CD4-positive, alpha-beta T cell treated with Interleukin-6 at 100 ng/mL for 8 hours (primary cell): Measurements from ENCODE around the gene LRRC27.
"Not testable (repeated sequence)": the region's sequence is repeated elsewhere in the genome, so short reads cannot be mapped to it uniquely, and the experiment has no call there.

Experiments
- DNase-seq: peaks from one replicate; pipeline ENCODE4 v3.0.0-alpha.2; 2020; ENCODE audit warnings: mixed read lengths, low spot score

The LRRC27 gene

GRCh38 chr10:132314881-132315280, 17.1 kb upstream of the LRRC27 start:
- DNase-seq = not testable (repeated sequence)

- no peak for DNase-seq
Observed at GRCh38 chr10:132316133-132316532, 15.9 kb upstream of the LRRC27 start.

GRCh38 chr10:132317477-132317876, 14.5 kb upstream of the LRRC27 start:
- not testable (repeated sequence) for DNase-seq

- DNase-seq = no peak
Observed at GRCh38 chr10:132319853-132320653, 11.9 kb upstream of the LRRC27 start.

- DNase-seq = no peak
Observed at GRCh38 chr10:132320654-132321469, 11.1 kb upstream of the LRRC27 start.

- no peak for DNase-seq
Observed at GRCh38 chr10:132321726-132322125, 10.3 kb upstream of the LRRC27 start.

DNA sequence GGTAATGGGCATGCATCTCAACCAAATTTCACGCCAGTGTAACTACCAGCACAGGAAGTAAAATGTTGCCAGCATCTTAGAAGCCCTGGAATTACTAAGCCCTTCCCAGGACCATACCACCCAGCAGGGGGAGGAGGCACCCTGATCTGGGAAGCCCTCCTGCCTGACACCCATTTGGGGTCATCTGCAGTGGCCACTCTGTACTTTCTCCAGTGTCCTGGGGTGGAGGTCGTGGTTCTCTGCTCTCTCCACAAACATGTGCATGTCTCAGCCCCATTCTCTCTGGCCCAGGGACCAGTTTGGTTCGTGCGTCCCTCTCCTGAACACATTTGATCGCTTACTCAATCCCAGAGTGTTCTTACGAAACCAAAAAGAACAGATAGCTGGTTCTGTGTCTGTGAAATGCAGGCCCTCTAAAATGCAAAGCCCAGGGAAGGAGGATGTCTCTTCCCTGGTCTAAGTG, 9.4 kb upstream of the LRRC27 start:
- DNase-seq = no peak

DNA sequence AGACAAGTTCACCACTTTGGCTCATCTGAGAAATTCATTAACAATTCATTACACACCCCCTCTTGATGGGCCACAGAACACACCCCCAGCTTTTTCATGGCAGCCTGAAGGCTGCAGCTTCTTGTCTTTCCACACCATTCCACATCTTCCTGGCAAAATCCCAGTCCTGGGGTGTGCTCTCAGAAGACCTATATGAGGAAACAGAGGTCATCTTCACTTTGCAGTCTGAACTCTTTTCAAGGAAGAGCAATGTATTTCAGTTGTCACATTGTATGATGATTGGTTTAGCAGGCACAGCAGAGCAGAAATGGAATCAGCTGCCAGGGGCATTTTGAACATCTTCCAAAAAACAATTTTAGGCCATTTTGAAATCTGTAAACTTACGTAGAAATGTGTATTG, 7.8 kb upstream of the LRRC27 start:
- no peak for DNase-seq

GRCh38 chr10:132326344-132326889, 5.6 kb upstream of the LRRC27 start:
- DNase-seq = no peak

- DNase-seq = no peak
Observed at GRCh38 chr10:132326925-132327324, 5.1 kb upstream of the LRRC27 start.

- no peak for DNase-seq
Observed at GRCh38 chr10:132328106-132328505, 3.9 kb upstream of the LRRC27 start.

GRCh38 chr10:132328738-132329137, 3.3 kb upstream of the LRRC27 start:
- DNase-seq = no peak

DNA sequence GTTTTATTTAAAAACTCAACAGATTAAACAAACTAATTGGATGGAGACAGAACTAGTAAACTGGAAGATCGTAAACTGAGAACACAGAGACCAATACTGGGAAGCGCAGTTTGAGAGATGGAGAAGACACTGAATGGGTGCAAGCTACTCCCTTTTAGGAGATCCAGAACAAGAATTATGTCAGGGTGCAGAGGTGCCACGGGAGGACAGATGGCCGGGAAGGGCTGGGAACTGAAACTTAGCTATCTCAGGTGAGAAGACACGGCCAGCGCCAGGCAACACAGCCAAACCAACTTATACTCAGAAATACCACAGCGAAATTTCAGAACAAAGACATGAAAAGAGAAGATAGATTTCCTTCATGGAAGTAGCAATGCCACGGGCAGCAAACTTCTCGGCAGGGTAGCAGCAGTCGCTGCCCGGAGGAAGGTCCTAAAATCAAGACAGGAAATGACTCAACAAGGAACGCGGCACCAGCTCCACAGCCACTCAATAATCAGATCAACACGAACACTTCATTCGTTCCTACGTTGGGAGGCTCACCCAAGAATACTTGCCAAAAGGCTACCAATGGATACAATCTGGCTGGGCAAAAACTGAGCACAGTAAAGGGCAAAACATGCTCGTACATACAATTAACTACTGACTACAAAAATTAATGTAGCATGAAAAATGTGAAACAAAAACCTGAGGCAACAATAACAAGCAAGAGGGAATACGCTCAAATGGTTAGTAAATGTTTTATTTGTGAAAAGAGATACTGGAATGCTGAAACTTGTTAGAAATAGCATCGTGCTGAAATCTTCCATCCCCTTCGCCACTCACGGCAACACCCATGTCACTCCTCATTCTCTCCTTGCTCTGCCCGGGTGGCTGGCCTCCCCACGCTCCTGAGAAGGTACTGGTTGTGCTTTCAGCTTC, 2.2 kb upstream of the LRRC27 start:
- peak; percentile 37 for DNase-seq

DNA sequence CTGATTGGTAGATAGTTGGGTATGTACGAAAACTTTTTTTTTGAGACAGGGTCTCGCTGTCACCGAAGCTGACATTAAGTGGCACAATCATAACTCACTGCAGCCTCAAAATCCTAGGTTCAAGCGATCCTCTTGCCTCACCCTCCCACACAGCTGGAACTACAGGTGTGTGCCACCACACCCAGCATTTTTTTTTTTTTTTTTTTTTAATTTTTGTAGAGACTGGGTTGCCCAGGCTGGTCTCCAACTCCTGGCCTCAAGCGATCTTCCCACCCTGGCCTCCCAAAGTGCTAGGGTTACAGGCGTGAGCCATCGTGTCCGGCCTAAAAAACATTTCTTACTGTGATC, 1.5 kb upstream of the LRRC27 start:
- DNase-seq = no peak

DNA sequence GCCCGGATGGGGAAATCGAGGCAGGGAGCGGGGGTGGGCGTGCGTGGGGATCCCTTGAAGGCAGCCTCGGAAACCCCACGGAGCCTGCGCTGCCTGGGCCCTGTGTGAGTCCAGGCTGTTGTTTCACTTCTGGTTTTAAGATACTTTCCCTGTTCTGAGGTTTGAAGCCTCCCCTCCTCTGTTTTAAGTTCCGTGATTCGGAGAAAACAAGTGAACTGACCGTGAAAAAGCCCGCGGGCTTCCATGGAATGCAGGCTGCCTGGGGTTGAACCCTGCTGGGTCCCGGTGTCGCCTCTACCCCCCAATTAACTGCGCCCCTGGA, 401 bp downstream of the LRRC27 start:
- no peak for DNase-seq

DNA sequence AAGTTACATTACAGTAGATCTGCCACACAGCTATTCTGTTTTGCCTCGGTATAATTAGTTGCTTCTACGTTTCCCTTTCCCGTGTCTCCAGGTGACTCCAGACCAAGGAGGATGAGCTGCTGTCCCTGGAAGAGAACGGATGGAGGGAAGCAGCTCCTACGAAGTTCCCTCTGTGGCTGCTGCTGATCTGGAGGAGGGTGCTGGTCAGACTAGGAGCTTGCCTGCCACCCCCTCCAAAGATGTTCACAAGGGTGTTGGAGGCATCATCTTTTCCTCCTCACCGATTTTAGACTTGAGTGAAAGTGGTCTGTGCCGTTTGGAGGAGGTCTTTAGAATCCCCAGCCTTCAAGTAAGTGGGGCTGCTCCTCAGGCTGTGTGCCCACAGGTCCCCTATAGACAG, 1.4 kb downstream of the LRRC27 start:
- DNase-seq = no peak

DNA sequence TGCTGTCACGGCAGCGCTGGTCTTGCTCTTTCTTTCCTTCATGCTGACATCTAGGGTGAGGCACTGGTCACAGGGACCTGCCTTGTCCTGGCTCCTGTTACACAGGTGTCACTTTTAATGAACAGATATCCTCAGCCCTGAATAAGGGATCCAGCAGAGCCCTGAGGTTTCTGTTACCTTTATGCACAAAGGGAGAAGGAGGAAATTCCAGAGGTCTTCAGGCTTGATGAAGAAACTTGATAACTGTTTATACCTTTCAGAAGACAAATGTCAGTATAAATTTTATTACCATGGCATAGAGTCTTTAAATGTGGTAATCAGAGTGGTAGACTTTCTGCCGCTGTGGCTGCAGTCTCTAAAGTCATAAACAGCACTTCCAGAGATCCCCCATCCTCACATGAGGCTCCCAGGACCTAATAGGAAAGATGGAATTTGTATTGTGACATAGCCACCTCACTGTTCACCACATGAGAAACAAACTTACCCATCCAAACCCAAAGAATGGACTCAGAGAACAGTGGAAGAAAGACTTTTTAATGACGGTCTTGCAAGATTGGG, 2.7 kb downstream of the LRRC27 start:
- DNase-seq = no peak

DNA sequence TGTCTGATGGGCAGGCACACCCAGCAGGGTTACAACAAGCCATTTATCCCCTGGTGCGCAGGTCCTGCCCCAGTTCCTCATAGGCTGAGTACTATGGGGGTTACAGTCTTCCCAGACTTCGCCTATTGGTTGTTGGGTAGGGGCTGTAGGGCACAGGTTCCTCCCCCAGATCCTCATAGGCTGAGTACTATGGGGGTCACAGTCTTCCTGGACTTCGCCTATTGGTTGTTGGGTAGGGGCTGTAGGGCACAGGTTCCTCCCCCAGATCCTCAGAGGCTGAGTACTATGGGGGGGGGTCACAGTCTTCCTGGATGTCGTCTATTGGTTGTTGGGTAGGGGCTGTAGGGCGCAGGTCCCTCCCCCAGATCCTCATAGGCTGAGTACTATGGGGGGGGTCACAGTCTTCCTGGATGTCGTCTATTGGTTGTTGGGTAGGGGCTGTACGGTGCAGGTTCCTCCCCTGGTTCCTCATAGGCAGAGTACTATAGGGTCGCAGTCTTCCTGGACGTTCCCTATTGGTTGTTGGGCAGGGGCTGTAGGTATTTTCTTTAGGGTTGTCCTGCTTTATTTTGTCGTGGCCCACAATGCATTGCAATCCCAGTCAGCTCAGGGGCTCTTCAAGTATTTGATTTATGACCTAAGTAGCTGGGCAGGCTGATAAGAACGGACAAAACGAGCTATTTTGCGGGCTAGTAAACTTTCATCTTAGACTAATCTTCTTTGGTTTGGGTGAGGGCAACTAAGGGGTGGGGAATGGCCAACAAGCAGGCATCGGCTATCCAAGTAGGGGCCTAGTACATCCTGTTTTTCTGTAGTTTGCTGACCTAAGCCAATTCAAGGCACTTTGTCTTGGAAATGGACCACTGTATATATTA, 3.4 kb downstream of the LRRC27 start:
- peak; percentile 26 for DNase-seq

DNA sequence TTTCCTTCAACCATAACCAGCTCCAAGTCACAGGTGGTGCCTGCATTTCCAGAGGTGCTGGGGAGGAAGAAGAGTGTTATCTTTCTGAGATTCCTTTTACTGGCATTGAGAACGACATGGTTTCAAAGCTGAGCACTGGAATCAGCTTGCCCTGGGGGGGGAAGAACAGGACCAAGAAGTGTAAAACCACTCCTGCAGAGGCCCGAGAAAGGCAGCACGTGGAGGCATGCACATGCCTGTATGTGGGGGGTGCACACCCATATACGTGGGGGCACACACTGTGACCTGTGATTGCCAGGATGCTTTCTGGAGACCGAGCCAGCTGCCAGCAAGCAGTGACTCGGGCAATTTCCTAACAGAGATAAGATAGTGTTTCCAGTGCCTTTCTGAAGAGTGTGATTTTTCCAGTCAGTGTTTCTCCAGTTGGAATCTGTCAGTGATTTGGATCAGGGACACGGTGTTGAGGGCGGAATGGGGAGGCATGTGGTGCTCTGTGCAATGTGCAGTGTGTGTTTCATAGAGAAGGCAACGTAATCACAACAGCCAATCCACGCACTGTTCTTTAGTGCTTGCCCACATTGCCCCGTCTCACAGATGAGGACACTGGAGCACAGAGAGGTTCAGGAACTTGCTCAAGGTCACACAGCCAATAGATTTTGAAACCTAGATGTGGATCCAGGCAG, 4.2 kb downstream of the LRRC27 start:
- DNase-seq = no peak

- no peak for DNase-seq
Observed at GRCh38 chr10:132336919-132337407, 5.0 kb downstream of the LRRC27 start.
